ENCODE results near the gene CCBE1.
"Not testable (repeated sequence)": the region's sequence is repeated elsewhere in the genome, so short reads cannot be mapped to it uniquely, and the experiment has no call there.

Gene CCBE1
- 0 to 0.12 (median 0) reads per million in 18 experiments for total RNA-seq

DNA sequence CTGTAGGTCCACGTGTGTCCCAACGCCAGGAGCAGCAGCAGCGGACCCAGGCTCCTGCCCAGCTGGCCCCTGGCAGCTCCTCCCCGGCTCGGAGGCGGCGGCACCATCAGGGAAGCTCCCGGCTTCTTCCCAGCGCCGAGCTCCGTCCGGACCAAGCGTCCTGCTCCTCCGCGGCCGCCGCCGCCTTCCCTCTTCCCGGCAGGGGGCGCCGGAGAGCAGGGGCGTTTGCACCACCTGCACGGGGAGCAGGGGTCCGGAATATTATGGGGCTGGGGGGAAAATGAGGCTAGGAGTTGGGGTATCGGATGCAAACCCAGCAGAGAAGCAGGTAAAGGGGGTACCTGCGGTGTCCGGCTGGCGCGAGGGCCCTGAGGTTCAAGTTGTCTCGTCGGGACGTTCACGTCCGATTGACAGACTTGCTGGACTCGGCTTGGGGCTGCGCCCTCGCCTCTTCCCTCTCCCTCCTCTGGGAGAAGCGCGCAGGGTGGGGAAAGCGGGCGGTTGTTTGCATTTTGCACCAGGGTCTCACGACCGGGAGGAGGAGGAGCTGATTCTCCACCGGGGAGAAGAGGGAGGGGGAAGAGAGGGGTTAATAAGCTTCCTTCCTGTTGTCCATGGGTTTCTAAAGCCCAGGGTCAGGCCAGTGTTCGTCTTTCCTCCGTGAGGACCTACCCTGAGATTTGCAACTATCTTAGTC, at the start of gene CCBE1:
TSS of gene CCBE1 (minus strand) at position 188 of the 697 bp plus-strand sequence.
- DNase-seq = peak in 1 of 2 donors; percentile 8

DNA sequence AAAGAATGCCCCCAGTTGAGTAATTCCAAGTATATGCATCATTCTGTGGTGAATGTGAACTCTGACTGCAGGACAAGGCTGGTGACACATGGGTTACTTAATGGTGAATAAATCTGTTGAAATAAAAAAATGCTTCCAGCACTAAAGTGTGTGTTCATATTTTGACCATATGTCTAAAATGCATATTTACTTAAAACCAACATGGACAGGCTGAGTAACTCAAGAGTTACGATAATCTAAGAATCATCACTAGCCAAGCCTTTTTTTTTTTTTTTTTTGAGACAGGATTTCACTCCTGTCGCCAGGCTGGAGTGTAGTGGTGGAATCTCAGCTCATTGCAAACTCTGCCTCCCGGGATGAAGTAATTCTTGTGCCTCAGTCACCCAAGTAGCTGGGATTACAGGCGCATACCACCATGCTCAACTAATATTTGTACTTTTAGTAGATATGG, 47.1 kb upstream of the CCBE1 start:
- no peak for DNase-seq

DNA sequence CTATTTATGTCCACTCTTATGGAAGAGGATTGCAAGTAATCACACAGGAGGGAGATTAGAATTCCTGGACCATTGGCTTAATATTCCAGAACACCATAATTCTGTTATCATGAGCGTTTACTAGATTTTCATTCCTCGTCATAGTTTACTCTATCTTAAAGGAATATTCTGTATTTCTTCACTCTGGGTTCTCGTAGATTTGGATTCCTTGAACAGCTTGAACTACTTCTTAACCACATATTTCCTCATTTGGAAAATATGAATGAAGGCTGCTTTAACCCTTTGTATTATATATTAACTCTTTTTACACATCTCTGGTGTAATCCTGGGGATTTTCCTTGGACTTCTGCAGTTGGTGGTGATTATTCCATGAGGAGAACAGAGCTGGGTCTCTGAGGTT, 46.3 kb upstream of the CCBE1 start:
- DNase-seq = no peak

GRCh38 chr18:59742325-59743111, 45.3 kb upstream of the CCBE1 start:
- DNase-seq = no peak

GRCh38 chr18:59740141-59740540, 42.9 kb upstream of the CCBE1 start:
- DNase-seq = no peak

DNA sequence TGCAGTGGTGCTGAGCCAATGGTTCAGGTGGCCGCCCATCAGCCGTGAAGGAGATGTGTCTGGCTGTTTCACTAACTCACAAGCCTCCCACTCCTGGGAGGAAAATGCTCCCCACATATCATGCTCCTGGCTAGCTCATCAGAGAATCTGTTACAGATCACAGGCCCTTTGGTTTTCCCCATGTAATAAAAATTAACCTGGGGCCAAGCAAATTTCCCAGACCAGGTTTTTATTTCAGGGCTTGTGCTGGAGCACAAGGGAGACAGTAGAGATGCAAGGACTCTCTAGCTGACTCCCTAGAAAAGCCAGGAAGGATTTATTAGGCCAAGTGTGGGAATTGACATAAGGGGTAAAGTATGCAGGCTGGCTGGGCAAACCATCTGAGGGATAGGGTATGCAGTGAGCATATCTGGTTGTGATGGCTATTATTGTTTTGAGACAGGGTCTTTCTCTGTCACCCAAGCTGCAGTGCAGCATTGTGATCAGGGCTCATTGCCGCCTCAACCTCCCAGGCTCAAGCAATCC, 40.6 kb upstream of the CCBE1 start:
- DNase-seq = no peak

- not testable (repeated sequence) for DNase-seq
Measured at GRCh38 chr18:59737335-59737734, 40.1 kb upstream of the CCBE1 start.

- DNase-seq = no peak
Measured at GRCh38 chr18:59736061-59736460, 38.8 kb upstream of the CCBE1 start.

DNA sequence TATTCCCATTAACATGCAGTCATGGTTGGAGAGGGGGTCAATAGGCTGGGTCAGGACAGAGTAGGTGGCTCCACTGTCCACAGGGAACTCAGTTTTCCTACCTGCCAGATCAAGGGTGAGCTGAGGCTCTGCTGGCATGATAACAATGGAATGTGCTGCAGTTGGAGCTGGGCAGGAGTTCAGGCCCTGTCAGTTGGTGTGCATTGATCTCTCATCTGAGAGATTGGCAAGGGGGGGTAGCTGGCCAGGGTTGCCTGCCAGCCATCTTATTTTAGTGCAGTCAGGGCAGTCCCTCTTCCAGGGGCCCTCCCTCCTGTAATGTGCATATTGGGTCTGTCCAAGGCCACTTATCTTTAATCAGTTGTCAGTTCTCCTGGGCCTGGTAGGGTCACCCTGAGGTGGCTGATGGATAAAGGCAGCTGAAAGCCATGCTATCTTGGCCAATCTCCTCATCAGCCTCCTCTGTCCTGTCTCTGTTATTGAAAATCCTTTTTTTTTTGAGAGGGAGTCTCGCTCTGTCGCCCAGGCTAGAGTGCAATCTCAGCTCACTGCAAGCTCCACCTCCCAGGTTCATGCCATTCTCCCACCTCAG, 38.1 kb upstream of the CCBE1 start:
- no peak for DNase-seq

GRCh38 chr18:59733421-59733820, 36.2 kb upstream of the CCBE1 start:
- DNase-seq = no peak

DNA sequence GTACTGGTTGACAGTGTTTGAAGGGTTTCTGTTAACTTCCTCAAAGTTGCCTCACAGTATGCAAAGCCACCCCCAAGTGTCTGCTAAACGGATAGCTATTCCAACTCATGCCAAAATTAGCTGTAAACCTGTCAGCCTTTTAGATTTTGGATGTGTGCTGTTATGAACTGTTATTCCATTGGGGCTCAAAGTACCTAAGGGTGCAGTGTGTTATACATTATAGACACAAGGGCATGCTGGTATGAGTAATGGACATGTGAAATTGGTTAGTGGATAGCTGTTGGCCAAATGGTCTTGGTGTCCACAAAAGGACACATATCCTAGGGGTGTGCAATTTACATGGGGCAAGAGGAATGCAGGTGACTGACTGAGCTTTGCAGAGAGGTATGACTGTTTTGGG, 33.7 kb upstream of the CCBE1 start:
- DNase-seq = no peak

GRCh38 chr18:59729781-59730180, 32.6 kb upstream of the CCBE1 start:
- DNase-seq = no peak

DNA sequence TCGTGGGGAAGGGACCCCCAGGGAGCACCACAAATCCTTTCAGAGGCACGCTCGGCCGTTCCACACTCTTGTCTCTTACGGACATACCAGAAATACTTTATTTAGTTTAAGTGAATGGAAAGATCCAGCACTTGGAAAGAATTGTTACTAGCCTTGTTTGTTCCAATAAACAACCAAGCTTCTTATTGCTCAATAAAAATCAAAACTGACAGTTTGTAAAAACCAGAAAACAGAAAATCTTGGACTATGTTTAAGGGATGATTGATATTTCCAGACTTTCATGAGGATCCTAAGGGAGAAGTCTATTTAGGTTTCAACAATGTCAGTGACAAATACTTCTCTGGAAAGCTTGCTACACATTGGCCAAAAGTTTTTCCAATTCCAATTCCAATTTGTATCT, 31.6 kb upstream of the CCBE1 start:
- DNase-seq = no peak

DNA sequence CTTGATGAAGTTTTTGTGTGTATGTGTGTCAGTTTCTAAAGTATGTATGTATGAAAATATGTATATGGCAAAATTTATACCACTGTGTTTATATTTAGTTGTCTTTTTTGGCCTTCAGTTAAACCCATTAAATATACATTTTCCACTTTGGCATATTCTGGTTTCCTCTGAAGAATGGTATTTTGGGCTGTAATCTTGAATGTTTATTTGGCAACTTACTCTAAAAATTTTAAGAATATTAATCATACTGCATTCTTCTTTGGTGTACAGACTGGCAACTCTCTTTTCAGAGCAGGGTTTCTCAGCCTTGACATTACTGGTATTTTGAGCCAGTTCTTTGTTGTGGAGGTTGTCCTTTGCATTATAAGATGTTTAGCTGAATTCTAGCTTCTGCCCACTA, 27.9 kb upstream of the CCBE1 start:
- DNase-seq = no peak

GRCh38 chr18:59724103-59724502, 26.9 kb upstream of the CCBE1 start:
- DNase-seq = no peak

DNA sequence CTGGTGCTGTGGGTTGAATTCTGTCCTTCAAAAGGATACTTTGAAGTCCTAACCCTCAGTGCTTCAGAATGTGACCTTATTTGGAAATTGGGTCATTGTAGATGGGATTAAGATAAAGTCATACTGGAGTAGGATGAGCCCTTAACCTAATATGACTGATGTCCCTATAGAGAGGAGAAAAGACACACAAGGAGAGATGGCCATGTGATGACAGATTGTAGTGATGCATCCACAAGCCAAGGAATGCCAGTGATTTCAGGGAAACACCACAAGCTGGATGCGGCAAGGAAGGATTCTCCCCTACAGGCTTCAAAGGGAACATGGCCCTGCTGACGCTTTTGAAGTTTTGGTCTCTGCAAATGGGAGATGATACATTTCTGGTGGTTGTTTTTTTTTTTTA, 24.7 kb upstream of the CCBE1 start:
- no peak for DNase-seq

- no peak for DNase-seq
Measured at GRCh38 chr18:59721211-59721610, 24.0 kb upstream of the CCBE1 start.

DNA sequence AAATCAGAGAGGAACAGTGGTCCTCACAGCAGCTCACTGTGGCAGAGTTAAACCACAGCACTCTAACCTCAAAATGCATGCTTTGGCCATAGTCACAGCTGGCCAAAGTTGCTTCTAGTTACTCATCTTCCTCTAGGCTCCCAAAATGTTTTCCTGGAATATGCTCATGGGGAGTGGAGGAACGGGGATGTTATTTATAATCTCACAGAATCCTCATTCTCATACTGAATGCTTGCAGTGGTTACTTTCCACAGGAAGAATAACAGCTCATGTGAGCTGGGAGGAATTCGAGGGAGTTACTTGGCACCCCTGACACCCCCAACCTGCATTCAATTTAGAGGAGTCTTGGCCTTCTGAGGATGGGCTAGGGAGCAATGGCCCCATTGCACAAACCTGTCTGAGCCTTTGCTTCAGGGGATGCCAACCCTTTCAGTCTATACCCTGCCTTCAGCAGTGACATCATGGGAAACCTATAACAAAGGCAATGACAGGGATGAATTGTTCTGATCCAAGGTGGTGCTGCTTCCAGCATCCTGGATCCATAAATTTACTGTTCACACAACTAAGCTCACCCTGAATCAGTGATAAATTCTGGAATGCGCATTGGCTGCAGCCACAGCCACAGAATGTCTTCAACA, 22.4 kb upstream of the CCBE1 start:
- no peak for DNase-seq

GRCh38 chr18:59718464-59719157, 21.4 kb upstream of the CCBE1 start:
- no peak for DNase-seq

DNA sequence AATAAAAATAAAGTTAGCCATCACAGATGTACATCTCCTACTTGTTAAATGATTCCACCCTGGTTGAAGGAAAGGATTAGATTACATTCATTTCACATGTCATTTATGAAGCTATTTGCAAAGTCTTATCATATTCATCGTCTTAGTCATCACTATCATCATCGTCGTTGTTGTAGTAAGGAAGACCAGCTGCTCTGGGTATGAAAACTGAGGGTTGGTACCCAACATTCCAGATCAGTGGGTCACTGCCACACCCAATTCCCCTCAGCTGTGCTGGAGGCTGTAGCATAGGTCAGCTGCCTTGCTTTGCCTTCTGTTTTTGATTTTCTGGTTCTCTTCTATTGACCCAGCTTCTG, 20.9 kb upstream of the CCBE1 start:
- no peak for DNase-seq

DNA sequence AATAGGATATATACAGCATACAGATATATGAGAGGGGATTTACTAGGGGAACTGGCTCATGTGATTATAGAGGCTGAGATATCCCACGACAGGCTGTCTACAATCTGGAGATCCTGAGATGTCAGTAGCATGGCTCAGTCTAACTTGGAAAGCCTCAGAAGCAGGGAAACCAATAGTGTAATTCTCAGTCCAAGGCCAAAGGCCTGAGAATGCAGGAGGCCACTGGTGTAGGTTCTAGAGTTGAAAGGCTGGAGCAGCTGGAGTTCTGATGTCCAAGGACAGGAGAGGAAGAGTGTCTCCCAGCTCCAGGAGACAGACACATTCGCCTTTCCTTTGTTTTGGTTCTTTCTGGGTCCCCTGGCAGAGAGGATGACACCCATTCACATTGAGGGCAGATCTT, 20.1 kb upstream of the CCBE1 start:
- DNase-seq = no peak

- no peak for DNase-seq
Measured at GRCh38 chr18:59715966-59716369, 18.7 kb upstream of the CCBE1 start.

Data from inflammatory macrophage (primary cell).